Measurements from ENCODE around the gene FBXO9.
"Not testable (repeated sequence)": the region's sequence is repeated elsewhere in the genome, so short reads cannot be mapped to it uniquely, and the experiment has no call there.

FBXO9 gene

GRCh38 chr6:53044572-53044971 lies 20.6 kb upstream of the FBXO9 start:
- no peak overlapping the region for H3K27ac ChIP-seq (ENCODE audit: low read depth in 2 of 2, low read length in 2 of 2)
- no peak overlapping the region for H3K4me3 ChIP-seq (ENCODE audit: low read length in 2 of 2)
- no peak overlapping the region for H3K9ac ChIP-seq (ENCODE audit: low read depth in 1 of 2, low read length in 2 of 2)
- H3K27me3 ChIP-seq (ENCODE audit: control insufficient read depth in 2 of 2, insufficient read depth in 2 of 2, low read length in 2 of 2) = no peaks in the 10 kb centered on the region
- peaks cover 18 to 20% of the 10 kb centered on the region in 2 donors for H3K36me3 ChIP-seq (ENCODE audit: control insufficient read depth in 2 of 2, insufficient read depth in 2 of 2, low read length in 2 of 2)
- H3K4me1 ChIP-seq (ENCODE audit: control insufficient read depth in 2 of 2, insufficient read depth in 2 of 2, low read length in 2 of 2) = no peaks in the 10 kb centered on the region
- no peaks in the 10 kb centered on the region for H3K9me3 ChIP-seq (ENCODE audit: control insufficient read depth in 2 of 2, low read length in 2 of 2)

DNA sequence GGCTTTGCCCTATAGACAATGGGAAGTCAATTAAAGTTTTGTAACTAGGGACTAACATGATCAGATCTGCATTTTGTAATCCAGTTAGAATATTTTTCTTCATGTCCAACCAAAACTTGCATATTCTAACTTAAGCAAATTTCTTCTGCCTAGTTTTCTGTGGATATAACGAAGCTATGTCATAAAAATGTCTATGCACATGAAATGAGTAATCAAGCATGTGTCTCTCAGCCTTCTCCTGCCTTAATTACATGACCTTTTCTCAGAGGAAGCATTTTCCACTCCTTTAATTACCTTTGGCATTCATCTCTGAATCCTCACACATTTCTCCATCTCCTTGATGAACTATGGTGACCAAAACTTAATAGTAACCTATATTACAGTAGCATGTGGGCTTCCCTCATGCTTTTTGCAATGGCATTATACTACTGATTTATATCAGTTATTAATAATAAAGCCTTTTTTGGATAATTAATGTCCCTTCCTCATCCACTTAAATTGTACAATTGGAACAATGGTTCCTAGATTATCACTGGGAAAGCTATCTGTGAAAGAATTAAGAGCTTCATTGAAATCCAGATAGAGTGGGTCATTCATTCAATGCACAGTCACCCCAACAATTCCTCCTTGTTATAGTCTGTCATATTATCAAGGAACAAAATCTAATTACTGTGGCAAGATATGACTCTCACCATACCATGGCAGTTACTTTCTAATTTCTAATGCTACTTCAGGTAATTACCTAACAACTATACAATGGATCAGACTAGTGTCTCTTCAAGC lies 19.1 kb upstream of the FBXO9 start:
- Histone ChIP-seq H3K9ac (ENCODE audit: low read depth in 1 of 2, low read length in 2 of 2) (no peak overlapping the region), H3K4me3 (ENCODE audit: low read length in 2 of 2) (no peak overlapping the region), H3K27me3 (ENCODE audit: control insufficient read depth in 2 of 2, insufficient read depth in 2 of 2, low read length in 2 of 2) (no peaks in the 10 kb centered on the region), H3K27ac (ENCODE audit: low read depth in 2 of 2, low read length in 2 of 2) (no peak overlapping the region), H3K36me3 (ENCODE audit: control insufficient read depth in 2 of 2, insufficient read depth in 2 of 2, low read length in 2 of 2) (peaks cover 4 to 5% of the 10 kb centered on the region in 2 donors), H3K9me3 (ENCODE audit: control insufficient read depth in 2 of 2, low read length in 2 of 2) (no peaks in the 10 kb centered on the region), H3K4me1 (ENCODE audit: control insufficient read depth in 2 of 2, insufficient read depth in 2 of 2, low read length in 2 of 2) (no peaks in the 10 kb centered on the region)

DNA sequence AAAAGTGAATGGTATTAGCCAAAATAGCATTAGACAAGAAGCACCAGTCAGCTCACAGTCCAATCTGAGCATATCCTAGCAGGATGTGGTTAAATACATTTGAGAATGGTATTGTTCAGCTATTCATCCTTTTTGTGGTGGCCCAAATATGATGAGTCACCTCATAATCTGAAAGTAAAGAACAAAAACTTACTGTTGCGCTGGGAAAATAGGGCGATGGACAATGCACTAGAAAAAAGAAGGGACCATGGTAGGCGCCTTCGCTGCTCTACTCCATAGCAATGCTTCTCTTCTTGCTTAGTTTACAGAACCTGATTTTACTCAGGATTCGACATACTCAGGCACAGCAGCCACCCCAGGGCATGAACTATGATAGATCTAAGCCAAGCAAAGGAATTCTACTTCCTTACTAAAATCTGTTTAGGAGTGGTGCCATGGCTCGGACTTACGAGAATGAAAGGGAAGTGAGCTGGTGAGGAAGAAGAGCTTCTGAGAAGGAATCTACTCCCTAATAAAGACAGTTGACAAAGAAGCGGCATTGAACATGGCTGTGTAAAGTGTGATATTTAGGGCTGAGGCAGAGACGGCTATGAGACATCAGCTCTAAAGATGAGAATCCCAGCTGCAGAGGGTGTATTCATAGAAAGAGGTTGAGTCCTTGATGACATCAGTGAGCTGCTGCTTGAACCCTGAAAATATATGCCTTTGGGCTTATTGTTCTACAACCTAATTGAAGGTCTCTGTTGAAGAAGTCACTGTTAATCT lies 16.6 kb upstream of the FBXO9 start:
- no peak overlapping the region for H3K27ac ChIP-seq (ENCODE audit: low read depth in 2 of 2, low read length in 2 of 2)
- no peaks in the 10 kb centered on the region for H3K9me3 ChIP-seq (ENCODE audit: control insufficient read depth in 2 of 2, low read length in 2 of 2)
- H3K9ac ChIP-seq (ENCODE audit: low read depth in 1 of 2, low read length in 2 of 2) = no peak overlapping the region
- H3K4me3 ChIP-seq (ENCODE audit: low read length in 2 of 2) = no peak overlapping the region
- H3K36me3 ChIP-seq (ENCODE audit: control insufficient read depth in 2 of 2, insufficient read depth in 2 of 2, low read length in 2 of 2) = peaks cover 0 to 2% of the 10 kb centered on the region in 2 donors
- H3K4me1 ChIP-seq (ENCODE audit: control insufficient read depth in 2 of 2, insufficient read depth in 2 of 2, low read length in 2 of 2) = no peaks in the 10 kb centered on the region
- no peaks in the 10 kb centered on the region for H3K27me3 ChIP-seq (ENCODE audit: control insufficient read depth in 2 of 2, insufficient read depth in 2 of 2, low read length in 2 of 2)

DNA sequence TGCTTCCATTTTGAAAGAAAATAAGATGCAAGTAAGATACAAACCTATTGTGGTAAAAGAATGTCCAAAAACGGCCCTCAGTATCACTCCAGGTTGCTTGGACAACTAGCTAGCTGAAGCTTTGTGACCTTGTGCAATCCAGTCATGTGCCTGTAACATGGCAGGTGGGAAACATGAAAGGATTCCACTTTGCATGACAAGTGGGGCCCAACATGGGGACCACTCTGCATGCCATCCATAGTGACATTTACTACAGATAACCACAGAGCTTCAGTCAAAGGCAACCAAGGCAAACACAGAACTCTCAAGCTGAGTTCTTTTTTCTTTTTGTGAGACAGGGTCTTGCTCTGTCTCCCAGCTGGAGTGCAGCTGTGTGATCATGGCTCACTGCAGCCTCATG lies 15.8 kb upstream of the FBXO9 start:
- Histone ChIP-seq H3K27ac (ENCODE audit: low read depth in 2 of 2, low read length in 2 of 2) (no peak overlapping the region), H3K9ac (ENCODE audit: low read depth in 1 of 2, low read length in 2 of 2) (no peak overlapping the region), H3K27me3 (ENCODE audit: control insufficient read depth in 2 of 2, insufficient read depth in 2 of 2, low read length in 2 of 2) (no peaks in the 10 kb centered on the region), H3K9me3 (ENCODE audit: control insufficient read depth in 2 of 2, low read length in 2 of 2) (no peaks in the 10 kb centered on the region), H3K4me1 (ENCODE audit: control insufficient read depth in 2 of 2, insufficient read depth in 2 of 2, low read length in 2 of 2) (no peaks in the 10 kb centered on the region), H3K4me3 (ENCODE audit: low read length in 2 of 2) (no peak overlapping the region), H3K36me3 (ENCODE audit: control insufficient read depth in 2 of 2, insufficient read depth in 2 of 2, low read length in 2 of 2) (peaks cover under 1 to 2% of the 10 kb centered on the region in 2 donors)

- not testable (repeated sequence) for H3K36me3 ChIP-seq (ENCODE audit: control insufficient read depth in 2 of 2, insufficient read depth in 2 of 2, low read length in 2 of 2); H3K4me3 ChIP-seq (ENCODE audit: low read length in 2 of 2); H3K27me3 ChIP-seq (ENCODE audit: control insufficient read depth in 2 of 2, insufficient read depth in 2 of 2, low read length in 2 of 2); H3K27ac ChIP-seq (ENCODE audit: low read depth in 2 of 2, low read length in 2 of 2); H3K9me3 ChIP-seq (ENCODE audit: control insufficient read depth in 2 of 2, low read length in 2 of 2); H3K4me1 ChIP-seq (ENCODE audit: control insufficient read depth in 2 of 2, insufficient read depth in 2 of 2, low read length in 2 of 2); H3K9ac ChIP-seq (ENCODE audit: low read depth in 1 of 2, low read length in 2 of 2)
Measured at GRCh38 chr6:53052152-53052551, 13.1 kb upstream of the FBXO9 start.

- H3K9me3 ChIP-seq (ENCODE audit: control insufficient read depth in 2 of 2, low read length in 2 of 2) = no peaks in the 10 kb centered on the region
- H3K4me3 ChIP-seq (ENCODE audit: low read length in 2 of 2) = no peak overlapping the region
- peaks cover 7 to 21% of the 10 kb centered on the region in 2 donors for H3K4me1 ChIP-seq (ENCODE audit: control insufficient read depth in 2 of 2, insufficient read depth in 2 of 2, low read length in 2 of 2)
- no peak overlapping the region for H3K9ac ChIP-seq (ENCODE audit: low read depth in 1 of 2, low read length in 2 of 2)
- no peak overlapping the region for H3K27ac ChIP-seq (ENCODE audit: low read depth in 2 of 2, low read length in 2 of 2)
- H3K36me3 ChIP-seq (ENCODE audit: control insufficient read depth in 2 of 2, insufficient read depth in 2 of 2, low read length in 2 of 2) = peaks cover 2 to 3% of the 10 kb centered on the region in 2 donors
- no peaks in the 10 kb centered on the region for H3K27me3 ChIP-seq (ENCODE audit: control insufficient read depth in 2 of 2, insufficient read depth in 2 of 2, low read length in 2 of 2)
Measured at GRCh38 chr6:53054532-53054931, 10.7 kb upstream of the FBXO9 start.

DNA sequence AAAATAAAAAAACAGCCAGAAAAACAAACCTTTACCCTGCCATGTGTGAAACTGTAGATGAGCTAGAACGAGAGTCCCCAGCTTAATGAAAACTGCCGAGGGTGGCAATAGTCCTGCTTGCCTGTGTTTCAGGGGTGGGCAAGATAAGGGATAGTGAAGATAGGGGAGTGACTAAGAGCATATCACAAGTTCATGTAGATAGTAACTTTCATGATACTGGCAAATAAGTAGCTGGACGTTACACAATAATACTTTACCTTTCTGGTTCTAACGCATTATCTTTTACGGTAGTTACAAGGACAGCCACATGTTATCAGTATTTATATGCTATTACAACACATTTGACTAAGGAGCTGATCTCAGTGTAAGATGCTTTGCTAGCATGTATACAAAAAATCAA lies 9.3 kb upstream of the FBXO9 start:
- Histone ChIP-seq H3K27ac (ENCODE audit: low read depth in 2 of 2, low read length in 2 of 2) (no peak overlapping the region), H3K9ac (ENCODE audit: low read depth in 1 of 2, low read length in 2 of 2) (no peak overlapping the region), H3K27me3 (ENCODE audit: control insufficient read depth in 2 of 2, insufficient read depth in 2 of 2, low read length in 2 of 2) (no peaks in the 10 kb centered on the region), H3K4me3 (ENCODE audit: low read length in 2 of 2) (no peak overlapping the region), H3K36me3 (ENCODE audit: control insufficient read depth in 2 of 2, insufficient read depth in 2 of 2, low read length in 2 of 2) (peaks cover 2 to 3% of the 10 kb centered on the region in 2 donors), H3K4me1 (ENCODE audit: control insufficient read depth in 2 of 2, insufficient read depth in 2 of 2, low read length in 2 of 2) (peaks cover 15 to 26% of the 10 kb centered on the region in 2 donors), H3K9me3 (ENCODE audit: control insufficient read depth in 2 of 2, low read length in 2 of 2) (no peaks in the 10 kb centered on the region)

- Histone ChIP-seq H3K4me1 (ENCODE audit: control insufficient read depth in 2 of 2, insufficient read depth in 2 of 2, low read length in 2 of 2) (peaks cover 15 to 26% of the 10 kb centered on the region in 2 donors), H3K4me3 (ENCODE audit: low read length in 2 of 2) (no peak overlapping the region), H3K9me3 (ENCODE audit: control insufficient read depth in 2 of 2, low read length in 2 of 2) (no peaks in the 10 kb centered on the region), H3K36me3 (ENCODE audit: control insufficient read depth in 2 of 2, insufficient read depth in 2 of 2, low read length in 2 of 2) (peaks cover 2 to 3% of the 10 kb centered on the region in 2 donors), H3K27me3 (ENCODE audit: control insufficient read depth in 2 of 2, insufficient read depth in 2 of 2, low read length in 2 of 2) (no peaks in the 10 kb centered on the region), H3K9ac (ENCODE audit: low read depth in 1 of 2, low read length in 2 of 2) (no peak overlapping the region), H3K27ac (ENCODE audit: low read depth in 2 of 2, low read length in 2 of 2) (no peak overlapping the region)
Measured at GRCh38 chr6:53056273-53056672, 8.9 kb upstream of the FBXO9 start.

- peaks cover 0 to 3% of the 10 kb centered on the region in 2 donors for H3K36me3 ChIP-seq (ENCODE audit: control insufficient read depth in 2 of 2, insufficient read depth in 2 of 2, low read length in 2 of 2)
- H3K27me3 ChIP-seq (ENCODE audit: control insufficient read depth in 2 of 2, insufficient read depth in 2 of 2, low read length in 2 of 2) = no peaks in the 10 kb centered on the region
- no peak overlapping the region for H3K9ac ChIP-seq (ENCODE audit: low read depth in 1 of 2, low read length in 2 of 2)
- no peaks in the 10 kb centered on the region for H3K9me3 ChIP-seq (ENCODE audit: control insufficient read depth in 2 of 2, low read length in 2 of 2)
- H3K4me1 ChIP-seq (ENCODE audit: control insufficient read depth in 2 of 2, insufficient read depth in 2 of 2, low read length in 2 of 2) = peaks cover 20 to 35% of the 10 kb centered on the region in 2 donors
- H3K27ac ChIP-seq (ENCODE audit: low read depth in 2 of 2, low read length in 2 of 2) = no peak overlapping the region
- H3K4me3 ChIP-seq (ENCODE audit: low read length in 2 of 2) = peak overlapping the region in 1 of 2 donors; percentile 34
Measured at GRCh38 chr6:53058388-53059195, 6.6 kb upstream of the FBXO9 start.

Measured in mucosa of rectum (tissue), 2 donors.